Caco-2 (cell line): Measurements from ENCODE around the gene NTN4. TPM values are rescaled to one million over a fixed set of nuclear protein-coding genes. Genes with fewer than 3 reads are reported as not detected.

Experiments
- BruUV-seq: library from RNA; stranded (reverse); fragments of 400-500 nt; replicated peaks from 2 replicates; lab custom pipeline; 2021; lab: Mats Ljungman, UMichigan
- CTCF ChIA-PET: fragments of 300-600 bp; sonication (Branson Sonifier 250); formaldehyde crosslinking; loops from one replicate; lab custom pipeline; 2022; ENCODE audit warnings: antibody characterized with exemption; lab: Charles Lee
- POLR2A ChIA-PET: fragments of 300-600 bp; sonication (Branson Sonifier 250); formaldehyde crosslinking; loops from one replicate; lab custom pipeline; 2022; ENCODE audit warnings: antibody characterized with exemption; lab: Charles Lee
- DNase-seq, 2 experiments: peaks; one replicate each; pipeline versions ENCODE4 v3.0.0 to v3.0.0-alpha.2; 2020 to 2022
- H3K27me3 ChIP-seq: replicated peaks from 2 replicates; pipeline ENCODE4 v1.6.0; 2011; ENCODE audit warnings: low read length; ENCODE audit not compliant: control insufficient read depth, insufficient read depth
- H3K36me3 ChIP-seq: 2 replicates; pipeline ENCODE4 v1.5.1; 2011; ENCODE audit warnings: low read length; ENCODE audit not compliant: control insufficient read depth, insufficient read depth
- H3K4me1 ChIP-seq: fragments of 250-450 bp; sonication (Bioruptor Pico); 2 replicates; pipeline ENCODE4 v1.5.1; 2020; ENCODE audit warnings: mild to moderate bottlenecking
- H3K4me3 ChIP-seq: 2 replicates; pipeline ENCODE4 v1.5.1; 2011; ENCODE audit warnings: low read depth, mild to moderate bottlenecking, control low read depth, low read length
- H3K9me3 ChIP-seq: fragments of 250-450 bp; sonication (Bioruptor Pico); 2 replicates; pipeline ENCODE4 v1.5.1; 2020; ENCODE audit warnings: mild to moderate bottlenecking, moderate library complexity
- H3K27ac Mint-ChIP-seq: one replicate; pipeline ENCODE4 v1.8.0; 2022; ENCODE audit warnings: mixed read lengths; ENCODE audit not compliant: unreplicated experiment
- H3K27me3 Mint-ChIP-seq: one replicate; pipeline ENCODE4 v1.8.0; 2022; ENCODE audit warnings: mixed read lengths; ENCODE audit not compliant: insufficient read depth, unreplicated experiment
- H3K36me3 Mint-ChIP-seq: one replicate; pipeline ENCODE4 v1.8.0; 2022; ENCODE audit warnings: mild to moderate bottlenecking, mixed read lengths; ENCODE audit not compliant: insufficient read depth, unreplicated experiment
- H3K4me1 Mint-ChIP-seq: one replicate; pipeline ENCODE4 v1.8.0; 2022; ENCODE audit warnings: low read depth, mixed read lengths; ENCODE audit not compliant: unreplicated experiment
- H3K4me3 Mint-ChIP-seq: one replicate; pipeline ENCODE4 v1.8.0; 2022; ENCODE audit warnings: mild to moderate bottlenecking, moderate library complexity, mixed read lengths; ENCODE audit not compliant: unreplicated experiment
- H3K9me3 Mint-ChIP-seq: one replicate; pipeline ENCODE4 v1.8.0; 2022; ENCODE audit warnings: mixed read lengths; ENCODE audit not compliant: unreplicated experiment
- intact Hi-C: fragments of 100-400 bp; cut with micrococcal nuclease; formaldehyde crosslinking; loops from one replicate; pipeline ENCODE4 v1.10.0; 2022; ENCODE audit not compliant: unreplicated experiment
- total RNA-seq: library from RNA; stranded (reverse); gene quantifications from 2 replicates; pipeline ENCODE4 v1.2.3, GENCODE V29; 2022
- TF ChIP-seq, protein P1 (sequence below), 2 experiments: fragments of 200-600 bp in 1 of 2; IDR thresholded peaks; 1 replicate in 1 of 2; 2 replicates in 1 of 2; pipeline versions ENCODE4 v1.5.1 to v1.8.0; 2011 to 2022; ENCODE audit warnings: antibody characterized with exemption in 1 of 2, control low read depth in 1 of 2, inconsistent platforms in 1 of 2, low read depth in 1 of 2, low read length in 1 of 2, mild to moderate bottlenecking in 1 of 2, moderate library complexity in 1 of 2; ENCODE audit not compliant: insufficient read depth in 1 of 2, severe bottlenecking in 1 of 2, unreplicated experiment in 1 of 2

The NTN4 gene
- total RNA-seq, 1 experiment from 2014 or later, result 54.1 TPM

DNA sequence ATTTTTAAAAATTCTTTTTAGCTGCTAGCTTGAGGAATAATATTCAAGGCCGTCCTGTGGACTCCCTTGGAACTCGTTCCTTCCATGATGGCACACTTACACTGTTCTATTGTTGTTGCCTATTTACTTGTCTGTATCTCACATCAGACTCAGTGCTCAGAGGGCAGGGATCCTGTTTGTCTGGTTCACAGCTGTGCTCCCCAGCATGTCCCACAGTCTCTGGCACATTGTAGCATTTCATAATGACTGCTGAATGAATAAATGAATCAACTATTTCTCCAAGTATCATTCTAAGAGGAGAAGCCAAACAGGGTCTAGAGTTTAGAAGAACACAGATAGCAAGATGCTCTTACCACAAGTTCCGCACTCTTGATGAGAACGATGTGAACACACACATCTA lies 48.0 kb downstream of the NTN4 start:
- Mint-ChIP-seq H3K27me3 (no peaks in the 10 kb centered on the region), H3K36me3 (peaks cover 48% of the 10 kb centered on the region), H3K27ac (no peak overlapping the region), H3K9me3 (peaks cover 22% of the 10 kb centered on the region), H3K4me1 (peaks cover 43% of the 10 kb centered on the region), H3K4me3 (no peak overlapping the region)
- BruUV-seq, result no TSS peak
- Histone ChIP-seq H3K4me1 (peaks cover 64% of the 10 kb centered on the region), H3K36me3 (no peaks in the 10 kb centered on the region), H3K9me3 (peaks cover 16% of the 10 kb centered on the region), H3K4me3 (no peak overlapping the region), H3K27me3 (no peaks in the 10 kb centered on the region)
- ChIA-PET CTCF (no interaction called here), POLR2A (no interaction called here)
- DNase-seq, result no peak
- TF ChIP-seq, protein P1, sequence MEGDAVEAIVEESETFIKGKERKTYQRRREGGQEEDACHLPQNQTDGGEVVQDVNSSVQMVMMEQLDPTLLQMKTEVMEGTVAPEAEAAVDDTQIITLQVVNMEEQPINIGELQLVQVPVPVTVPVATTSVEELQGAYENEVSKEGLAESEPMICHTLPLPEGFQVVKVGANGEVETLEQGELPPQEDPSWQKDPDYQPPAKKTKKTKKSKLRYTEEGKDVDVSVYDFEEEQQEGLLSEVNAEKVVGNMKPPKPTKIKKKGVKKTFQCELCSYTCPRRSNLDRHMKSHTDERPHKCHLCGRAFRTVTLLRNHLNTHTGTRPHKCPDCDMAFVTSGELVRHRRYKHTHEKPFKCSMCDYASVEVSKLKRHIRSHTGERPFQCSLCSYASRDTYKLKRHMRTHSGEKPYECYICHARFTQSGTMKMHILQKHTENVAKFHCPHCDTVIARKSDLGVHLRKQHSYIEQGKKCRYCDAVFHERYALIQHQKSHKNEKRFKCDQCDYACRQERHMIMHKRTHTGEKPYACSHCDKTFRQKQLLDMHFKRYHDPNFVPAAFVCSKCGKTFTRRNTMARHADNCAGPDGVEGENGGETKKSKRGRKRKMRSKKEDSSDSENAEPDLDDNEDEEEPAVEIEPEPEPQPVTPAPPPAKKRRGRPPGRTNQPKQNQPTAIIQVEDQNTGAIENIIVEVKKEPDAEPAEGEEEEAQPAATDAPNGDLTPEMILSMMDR (IDR thresholded peaks at IDR 0.05; ENCODE audit: insufficient read depth in 1 of 2, low read depth in 1 of 2, low read length in 1 of 2, severe bottlenecking in 1 of 2, unreplicated experiment in 1 of 2), result no peak
- intact Hi-C loops, result no loop called here

DNA sequence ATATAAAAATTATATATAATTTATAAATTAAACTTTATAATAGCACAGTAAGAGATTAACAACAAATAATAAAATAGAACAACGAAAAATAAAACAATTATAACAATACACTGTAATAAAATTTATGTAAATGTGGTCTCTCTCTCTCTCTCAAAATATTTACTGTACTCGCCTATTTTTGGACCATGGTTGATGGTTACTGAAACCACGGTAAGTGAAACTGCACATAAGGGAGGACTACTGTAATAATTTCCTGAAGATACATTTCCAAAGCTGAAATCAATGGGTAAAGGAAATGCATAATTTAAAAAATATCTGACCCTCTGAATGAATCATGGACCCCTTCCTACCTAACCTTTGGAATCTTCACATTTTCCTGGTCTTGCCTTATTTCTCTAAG lies 48.9 kb downstream of the NTN4 start:
- no peaks in the 10 kb centered on the region for H3K27me3 ChIP-seq
- H3K4me1 Mint-ChIP-seq, result peaks cover 49% of the 10 kb centered on the region
- H3K9me3 Mint-ChIP-seq, result peaks cover 22% of the 10 kb centered on the region
- intact Hi-C loops, result no loop called here
- H3K27me3 Mint-ChIP-seq, result no peaks in the 10 kb centered on the region
- peaks cover 56% of the 10 kb centered on the region for H3K36me3 Mint-ChIP-seq
- H3K4me1 ChIP-seq, result peaks cover 64% of the 10 kb centered on the region
- no TSS peak for BruUV-seq
- POLR2A ChIA-PET, result no interaction called here
- H3K36me3 ChIP-seq, result no peaks in the 10 kb centered on the region
- peaks cover 16% of the 10 kb centered on the region for H3K9me3 ChIP-seq
- H3K27ac Mint-ChIP-seq, result no peak overlapping the region
- CTCF ChIA-PET, result no interaction called here
- no peak overlapping the region for H3K4me3 Mint-ChIP-seq
- DNase-seq, result no peak
- H3K4me3 ChIP-seq, result no peak overlapping the region
- TF ChIP-seq, protein P1 (IDR thresholded peaks at IDR 0.05; ENCODE audit: insufficient read depth in 1 of 2, low read depth in 1 of 2, low read length in 1 of 2, severe bottlenecking in 1 of 2, unreplicated experiment in 1 of 2), result no peak

DNA sequence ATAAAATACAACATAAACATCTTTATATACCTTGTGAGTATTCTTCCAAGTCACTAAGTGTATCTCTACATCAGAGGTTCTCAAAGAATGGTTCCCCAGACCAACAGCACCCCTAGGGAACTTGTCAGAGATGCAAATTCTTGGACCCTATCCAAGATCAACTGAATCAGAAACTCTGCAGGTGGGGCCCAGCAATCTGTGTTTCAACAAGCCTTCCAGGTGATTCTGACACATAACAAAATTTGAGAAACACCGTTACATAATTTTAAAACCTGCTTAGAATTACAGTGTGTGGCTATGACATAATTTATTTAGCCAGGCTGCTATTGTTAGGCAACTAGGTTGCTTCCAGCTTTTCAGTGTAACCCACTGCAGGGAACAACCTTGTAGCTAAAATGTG lies 49.8 kb downstream of the NTN4 start:
- Histone ChIP-seq H3K27me3 (no peaks in the 10 kb centered on the region), H3K9me3 (peaks cover 14% of the 10 kb centered on the region), H3K36me3 (no peaks in the 10 kb centered on the region), H3K4me1 (peaks cover 60% of the 10 kb centered on the region), H3K4me3 (no peak overlapping the region)
- intact Hi-C loops, result no loop called here
- H3K4me1 Mint-ChIP-seq, result peaks cover 41% of the 10 kb centered on the region
- no peak overlapping the region for H3K27ac Mint-ChIP-seq
- CTCF ChIA-PET, result interaction anchor here (0.5 kb wide), 1 partner anchor 17 kb away, joined by 3 read pairs; no protein-coding TSS in a partner anchor
- TF ChIP-seq, protein P1 (IDR thresholded peaks at IDR 0.05; ENCODE audit: insufficient read depth in 1 of 2, low read depth in 1 of 2, low read length in 1 of 2, severe bottlenecking in 1 of 2, unreplicated experiment in 1 of 2), result no peak
- peaks cover 55% of the 10 kb centered on the region for H3K36me3 Mint-ChIP-seq
- POLR2A ChIA-PET, result no interaction called here
- DNase-seq, result no peak
- peaks cover 16% of the 10 kb centered on the region for H3K9me3 Mint-ChIP-seq
- no TSS peak for BruUV-seq
- H3K27me3 Mint-ChIP-seq, result no peaks in the 10 kb centered on the region
- no peak overlapping the region for H3K4me3 Mint-ChIP-seq
